HG03378 (cell line): ENCODE results near the gene ATP1A3.

ENCODE experiments used
- ATAC-seq: cut with Tn5 transposase; IDR thresholded peaks from one replicate; pipeline ENCODE4 v1.9.1; 2021; ENCODE audit warnings: mild to moderate bottlenecking, moderate library complexity; ENCODE audit not compliant: unreplicated experiment

Gene ATP1A3

DNA sequence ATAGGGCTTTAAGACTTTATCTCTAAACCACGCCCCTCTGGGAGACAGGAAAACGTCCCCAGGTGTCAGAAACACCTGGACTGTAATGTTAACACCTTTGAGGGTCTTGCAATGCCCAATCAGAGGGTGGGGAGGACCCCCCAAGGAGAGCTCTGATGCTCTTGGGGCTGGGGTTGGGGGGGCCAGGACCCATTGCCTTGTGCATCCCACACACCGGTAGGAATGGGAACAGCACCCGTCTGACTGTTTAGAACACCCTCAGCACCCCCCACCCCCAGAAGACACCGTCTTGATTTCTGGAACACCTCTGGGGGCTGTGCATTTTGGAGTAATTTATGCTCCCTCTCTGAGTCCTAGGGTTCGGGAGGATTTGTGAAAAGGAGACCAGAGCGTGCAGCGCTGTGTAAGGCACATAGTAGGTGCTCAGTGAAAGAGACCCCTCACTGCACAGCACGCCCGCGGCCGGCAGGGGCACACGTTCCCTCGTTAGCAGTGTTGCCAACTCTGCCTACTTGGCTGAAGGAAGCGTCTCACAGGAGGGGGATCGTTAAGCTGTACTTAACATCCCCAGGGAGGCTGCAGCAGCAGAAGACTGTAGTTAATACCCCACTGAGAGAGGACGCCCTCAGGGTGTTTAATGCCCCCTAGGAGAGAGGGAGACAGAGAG lies 63.0 kb downstream of the ATP1A3 start:
- no peak for ATAC-seq

DNA sequence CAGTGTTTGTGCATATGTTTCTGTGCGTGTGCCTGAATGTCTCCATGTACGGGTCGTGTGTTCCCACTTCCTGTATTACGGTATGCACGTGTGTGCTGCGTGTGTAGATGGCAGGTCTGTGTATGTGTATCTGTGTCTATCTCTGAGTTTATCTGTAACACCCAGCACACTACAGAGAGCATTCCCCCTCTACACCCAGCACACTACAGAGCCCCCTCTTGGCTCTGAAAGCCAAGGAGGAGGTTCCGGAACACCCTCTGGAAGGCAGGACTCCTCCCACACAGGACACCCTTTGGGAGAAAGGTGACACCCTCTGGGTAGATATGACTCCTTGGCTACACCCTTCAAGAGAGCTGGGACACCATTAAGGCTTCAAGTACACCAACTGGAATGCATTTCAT lies 63.7 kb downstream of the ATP1A3 start:
- no peak for ATAC-seq

DNA sequence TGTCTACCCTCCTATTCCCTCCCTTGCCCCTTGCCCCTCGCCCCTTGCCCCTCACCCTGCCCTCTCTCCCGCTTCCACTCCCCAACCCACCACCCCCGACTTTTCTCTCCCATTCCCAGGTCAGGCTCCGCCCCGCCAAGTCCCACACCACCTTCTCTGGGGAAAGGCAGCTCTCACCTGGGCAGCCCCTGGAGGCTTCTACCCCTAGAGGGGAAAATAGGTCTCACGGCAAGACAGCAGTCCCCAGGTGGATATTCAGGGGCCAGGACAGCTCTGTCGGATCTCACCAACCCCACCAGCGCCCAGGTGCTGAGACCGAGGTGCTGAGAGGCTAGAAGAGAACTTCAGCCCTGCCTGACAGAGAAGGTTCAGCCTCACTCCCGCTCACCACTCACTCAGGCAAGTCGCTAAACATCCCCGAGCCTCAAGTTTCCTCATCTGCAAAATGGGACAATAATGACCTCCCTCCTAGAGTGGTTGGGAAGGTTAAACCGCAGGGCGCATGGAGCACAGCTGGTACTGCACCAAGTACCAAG lies 64.4 kb downstream of the ATP1A3 start:
- no peak for ATAC-seq

DNA sequence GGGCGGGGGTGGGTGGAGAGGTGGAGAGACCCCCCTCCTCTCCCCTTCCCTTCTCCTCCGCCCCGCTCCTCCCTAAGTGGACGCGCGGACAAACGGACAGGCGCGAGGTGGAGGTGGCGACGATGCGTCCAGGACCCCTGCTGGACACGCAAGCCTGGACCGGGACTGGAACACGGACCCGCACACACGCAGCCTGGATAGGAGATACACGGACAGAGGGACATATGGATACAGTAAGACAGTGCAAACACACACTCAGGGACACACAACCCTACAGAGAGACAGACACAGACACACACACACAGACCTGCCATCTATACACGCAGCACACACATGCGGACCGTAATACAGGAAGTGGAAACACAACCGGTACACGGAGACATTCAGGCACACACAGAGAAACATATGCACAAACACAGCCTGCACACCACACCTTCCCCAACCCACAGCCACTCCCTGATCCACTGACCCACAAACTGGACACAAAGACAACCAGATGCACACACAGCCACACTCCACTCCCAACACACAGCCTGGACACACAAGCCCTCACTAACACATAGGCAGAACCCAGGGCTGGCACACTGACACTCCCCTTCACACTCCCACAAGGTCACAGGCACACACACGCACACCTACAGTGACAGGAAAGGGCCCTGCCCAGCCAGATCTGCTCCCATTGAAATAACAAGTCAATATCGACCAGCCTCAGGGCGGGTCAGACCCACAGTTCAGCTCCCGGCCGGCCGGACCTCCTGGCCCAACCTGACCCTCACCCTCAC lies 65.1 kb downstream of the ATP1A3 start:
- no peak for ATAC-seq

DNA sequence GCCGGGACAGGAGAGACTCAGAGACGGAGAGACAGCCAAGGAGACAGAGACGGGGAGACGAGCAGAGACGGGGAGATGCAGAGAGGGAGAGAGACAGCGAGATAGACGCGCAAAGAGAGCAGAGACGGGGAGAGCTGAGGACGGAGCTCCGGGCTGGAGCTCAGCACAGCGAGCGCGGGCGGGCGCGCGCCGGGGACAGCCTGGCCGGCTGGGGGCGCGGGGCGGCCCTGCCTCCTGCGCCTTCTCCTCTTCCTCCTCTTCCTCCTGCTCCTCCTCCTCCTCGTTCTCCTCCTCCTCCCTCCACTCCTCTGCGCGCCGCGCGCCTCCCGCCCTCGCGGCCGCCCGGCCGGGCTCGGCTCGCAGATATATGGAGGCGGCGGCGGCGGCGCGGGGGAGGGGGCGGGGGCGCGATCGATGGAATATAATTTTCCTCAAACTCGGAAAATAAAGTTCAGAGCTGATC lies 65.8 kb downstream of the ATP1A3 start, which contains the start of gene ERFL:
ERFL (minus strand) TSS at position 229 of the 463 bp plus-strand sequence. CDS start 15,530 bp downstream, outside the sequence.
- no peak for ATAC-seq

DNA sequence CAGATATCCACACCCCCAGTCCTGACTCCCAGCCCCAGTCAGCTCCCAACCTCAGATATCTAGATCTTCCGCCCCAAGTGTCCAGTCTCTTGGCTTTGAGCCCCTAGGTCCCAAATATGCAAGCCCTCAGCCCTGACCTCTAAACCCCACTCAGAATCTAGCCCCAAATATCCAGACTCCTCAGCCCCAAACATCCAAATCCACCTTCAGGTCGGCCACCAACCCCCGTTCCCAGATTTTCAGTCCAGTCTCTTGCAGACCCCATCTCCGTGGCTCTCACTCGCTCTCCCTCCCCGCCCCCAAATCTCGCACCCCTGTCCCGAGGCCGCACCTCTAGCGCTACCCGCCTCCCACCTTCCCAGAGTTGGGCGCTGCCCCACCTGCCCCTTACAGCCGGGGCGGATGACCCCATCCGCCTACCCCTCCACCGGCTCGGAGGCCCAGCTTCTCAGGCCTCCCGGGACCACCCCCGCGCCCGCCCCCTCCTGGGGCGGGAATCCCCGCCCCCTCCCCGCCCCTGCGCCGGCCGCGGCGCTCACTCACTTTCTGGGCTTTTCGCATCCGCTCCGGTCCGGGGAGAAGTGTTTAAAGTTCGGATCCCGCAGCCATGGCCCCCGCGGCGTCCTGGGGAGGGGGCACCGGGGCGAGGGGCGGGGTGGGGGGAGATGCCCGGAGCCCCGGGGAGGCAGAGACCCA lies 66.4 kb downstream of the ATP1A3 start:
- ATAC-seq, result no peak

DNA sequence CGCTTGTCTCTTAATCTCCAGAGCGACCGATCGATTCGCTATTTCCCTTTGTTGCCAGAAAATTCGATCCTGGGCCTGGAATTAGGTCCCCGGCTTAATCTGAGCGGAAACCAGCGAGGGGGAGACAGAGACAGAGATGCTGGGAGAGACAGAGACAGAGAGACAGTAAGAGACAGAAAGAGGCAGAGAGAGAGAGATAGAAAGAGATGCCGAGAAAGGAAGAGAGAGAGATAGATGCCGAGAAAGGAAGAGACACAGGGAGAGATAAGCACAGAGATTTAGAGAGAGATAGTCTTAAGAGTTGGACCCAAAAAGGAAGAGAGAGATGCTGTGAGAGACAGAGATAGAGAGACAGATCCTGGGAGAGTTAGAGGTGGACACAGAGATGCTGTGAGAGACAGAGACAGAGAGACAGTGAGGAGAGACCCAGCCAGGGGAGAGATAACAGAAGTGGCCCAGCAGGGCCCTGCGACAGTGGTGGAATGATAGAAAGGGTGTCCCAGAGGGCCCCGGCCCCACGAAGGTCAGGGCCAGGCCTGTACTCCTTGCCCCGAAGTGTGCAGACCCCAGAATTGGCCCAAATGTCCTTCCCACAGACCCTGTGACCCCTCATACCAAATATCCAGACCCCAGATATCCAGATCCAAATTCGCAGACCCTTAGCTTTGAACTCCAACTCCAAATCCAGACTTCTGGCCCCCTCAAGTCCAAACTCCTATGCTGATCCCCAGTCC lies 67.1 kb downstream of the ATP1A3 start:
- ATAC-seq, result no peak

DNA sequence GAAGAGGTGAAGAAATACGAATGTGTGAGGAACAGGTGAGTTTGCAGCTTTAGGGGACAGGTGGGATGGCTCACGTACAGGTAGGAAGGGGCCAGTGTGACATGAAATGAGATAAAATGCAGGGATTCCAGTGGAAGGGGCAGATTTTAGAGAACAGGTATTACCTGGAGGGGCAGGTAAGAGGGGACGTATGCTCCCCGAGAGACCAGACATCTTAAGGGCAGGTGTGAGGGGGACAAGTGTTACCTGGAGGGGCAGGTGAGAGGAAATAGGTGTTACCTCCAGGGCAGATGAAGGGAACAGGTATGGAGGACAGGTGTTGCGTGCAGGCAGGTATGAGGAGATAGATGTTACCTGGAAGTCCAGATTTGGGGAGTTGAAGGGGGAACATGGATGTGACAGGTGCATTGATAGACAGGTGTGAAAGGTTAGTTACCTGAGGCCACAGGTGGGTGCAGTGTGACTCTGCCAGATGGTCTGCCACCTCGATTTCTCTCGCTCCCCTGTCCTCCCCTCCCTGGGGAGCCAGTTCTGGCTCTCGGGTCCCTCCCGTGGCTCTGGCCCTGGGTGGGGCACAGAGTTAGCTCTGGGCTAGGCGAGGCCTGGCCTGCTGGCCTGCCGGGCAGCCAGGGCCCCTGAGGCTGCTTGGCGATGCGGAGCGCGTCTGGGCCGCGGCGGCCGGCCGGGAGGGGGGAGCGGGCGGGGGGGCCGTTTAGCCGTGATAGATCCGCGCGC lies 67.8 kb downstream of the ATP1A3 start:
- no peak for ATAC-seq

DNA sequence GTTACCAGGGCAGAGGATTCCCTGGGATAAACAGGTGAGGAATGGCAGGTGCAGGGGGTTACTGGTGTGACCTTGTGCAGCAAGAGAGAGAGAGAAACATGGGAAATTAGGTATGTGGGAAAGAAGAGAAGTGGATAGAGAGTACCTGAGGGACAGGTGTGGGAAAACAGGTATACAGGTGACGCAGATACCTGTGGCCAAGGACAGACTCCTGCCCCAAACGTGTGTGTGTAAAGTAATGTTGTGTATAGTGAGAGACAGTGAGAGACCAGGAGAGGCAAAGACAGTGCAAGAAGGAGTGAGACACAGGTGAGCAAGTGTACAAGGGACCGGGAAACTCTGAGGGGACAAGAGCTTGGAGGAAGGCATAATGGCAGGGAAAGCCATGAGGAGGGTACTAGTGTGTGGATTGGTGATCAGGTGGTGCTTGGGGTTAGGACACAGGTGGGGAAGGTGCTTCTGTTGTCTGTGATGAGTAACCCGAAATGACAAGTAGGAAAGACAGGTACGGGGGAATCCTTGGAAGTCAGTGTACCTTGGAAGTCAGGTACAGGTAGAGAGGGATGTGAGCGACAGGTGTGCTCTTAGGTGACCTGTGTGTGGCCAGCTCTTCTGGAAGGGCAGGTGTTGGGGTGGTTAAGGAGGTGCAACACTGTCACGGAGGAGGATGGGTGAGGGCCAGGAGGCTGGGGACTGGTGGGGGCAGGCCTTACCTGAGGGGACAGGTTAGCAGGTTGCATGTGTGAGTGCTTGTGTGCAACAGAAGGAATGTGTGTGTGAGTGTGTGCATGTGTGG lies 68.6 kb downstream of the ATP1A3 start:
- no peak for ATAC-seq

DNA sequence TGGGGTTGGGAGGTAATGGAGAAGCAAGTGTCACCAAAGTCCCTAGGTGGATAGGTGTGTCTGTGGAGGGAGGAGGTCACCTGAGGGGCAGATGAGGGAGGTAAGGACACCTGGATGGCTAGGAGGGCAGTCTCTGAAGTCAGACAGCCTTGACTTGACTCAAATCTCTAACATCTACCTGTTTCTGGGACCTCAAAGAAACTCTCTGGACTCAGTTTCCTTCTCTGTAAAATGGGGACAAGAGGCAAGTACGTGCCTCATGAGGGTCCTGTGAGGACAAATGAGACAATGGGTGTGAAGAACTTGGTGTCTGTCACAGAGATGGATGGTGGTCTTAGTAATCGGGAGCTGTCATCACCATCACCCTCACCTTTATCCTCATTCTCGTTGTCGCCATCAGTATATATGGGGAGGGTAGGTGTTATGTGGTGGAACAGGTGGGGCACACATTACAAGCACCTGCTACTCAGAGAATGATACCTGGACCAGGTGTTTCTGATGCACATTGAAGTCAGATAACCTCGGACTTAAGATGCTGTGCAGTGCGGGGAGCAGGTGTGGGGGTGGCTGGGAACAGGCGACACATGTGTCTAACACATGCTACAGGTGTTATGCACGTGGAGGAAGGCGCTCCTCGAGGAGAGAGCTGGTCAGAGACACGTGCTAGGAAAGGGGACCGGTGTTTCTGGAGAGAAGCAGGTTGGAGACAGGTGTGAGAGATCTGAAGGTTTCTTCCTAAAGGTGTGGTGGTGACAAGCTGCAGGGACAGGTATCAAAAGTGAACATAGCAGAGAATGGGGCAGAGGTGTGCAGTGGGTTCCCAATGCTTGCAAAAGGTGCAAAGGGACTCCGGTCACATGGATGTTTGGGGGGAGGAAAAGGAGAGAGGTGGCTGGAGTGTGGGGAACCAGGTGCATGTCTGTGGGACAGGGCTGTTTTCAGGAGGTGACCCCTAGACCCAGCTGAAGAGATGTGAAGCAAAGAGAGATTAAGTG lies 69.6 kb downstream of the ATP1A3 start:
- ATAC-seq, result no peak

DNA sequence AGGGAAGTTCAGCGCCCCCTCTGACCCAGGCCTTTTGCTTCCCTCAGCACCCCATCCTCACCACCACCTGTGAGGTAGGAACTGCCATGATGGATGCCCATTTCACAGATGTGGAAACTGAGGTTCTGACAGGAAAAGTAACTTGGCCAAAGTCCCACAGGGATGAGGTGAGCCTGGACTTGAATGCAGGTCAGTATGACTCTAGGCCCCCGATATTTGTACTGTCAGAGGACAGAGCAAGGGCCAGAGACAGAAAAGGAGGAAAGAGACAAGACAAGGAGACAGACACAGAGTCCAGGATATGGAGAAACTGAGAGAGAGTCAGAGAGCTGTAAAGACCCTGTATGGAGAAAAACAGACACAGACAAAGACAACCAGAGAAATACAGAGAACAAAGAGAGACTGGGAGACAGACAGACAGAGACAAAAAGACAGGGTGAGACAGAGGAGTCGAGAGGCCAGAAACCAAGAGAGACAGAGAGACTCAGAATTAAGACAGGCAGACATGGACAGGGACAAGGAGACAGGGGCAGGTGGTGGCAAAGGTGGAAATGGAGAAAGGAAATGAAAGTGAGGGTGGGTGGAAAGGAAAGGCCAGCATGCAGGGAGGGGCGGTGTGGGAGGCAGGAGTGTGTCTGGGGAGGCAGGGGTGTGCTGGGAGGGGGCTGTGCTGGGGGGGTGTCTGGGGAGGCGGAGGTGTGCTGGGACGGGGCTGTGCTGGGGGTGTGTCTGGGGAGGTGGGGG lies 70.8 kb downstream of the ATP1A3 start:
- ATAC-seq, result no peak

DNA sequence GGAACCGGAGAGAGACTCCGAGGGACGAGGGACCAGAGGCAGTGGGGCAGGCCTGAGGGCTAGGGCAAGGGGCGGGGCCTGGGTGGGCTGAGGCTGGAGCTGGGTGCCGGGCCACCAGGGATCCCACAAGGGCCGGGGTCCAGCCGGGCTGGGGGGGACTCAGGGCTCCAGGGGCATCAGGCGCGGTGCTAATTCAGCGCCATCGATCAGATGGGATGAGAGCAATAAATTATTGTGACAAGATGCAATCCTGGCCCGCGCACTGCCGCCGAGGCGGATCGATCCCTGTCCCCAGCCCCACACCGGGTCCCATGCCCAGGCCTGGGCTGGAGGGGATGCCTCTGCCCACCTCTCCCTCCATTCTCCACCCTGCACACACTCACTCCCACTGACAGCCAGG lies 71.4 kb downstream of the ATP1A3 start:
- no peak for ATAC-seq

DNA sequence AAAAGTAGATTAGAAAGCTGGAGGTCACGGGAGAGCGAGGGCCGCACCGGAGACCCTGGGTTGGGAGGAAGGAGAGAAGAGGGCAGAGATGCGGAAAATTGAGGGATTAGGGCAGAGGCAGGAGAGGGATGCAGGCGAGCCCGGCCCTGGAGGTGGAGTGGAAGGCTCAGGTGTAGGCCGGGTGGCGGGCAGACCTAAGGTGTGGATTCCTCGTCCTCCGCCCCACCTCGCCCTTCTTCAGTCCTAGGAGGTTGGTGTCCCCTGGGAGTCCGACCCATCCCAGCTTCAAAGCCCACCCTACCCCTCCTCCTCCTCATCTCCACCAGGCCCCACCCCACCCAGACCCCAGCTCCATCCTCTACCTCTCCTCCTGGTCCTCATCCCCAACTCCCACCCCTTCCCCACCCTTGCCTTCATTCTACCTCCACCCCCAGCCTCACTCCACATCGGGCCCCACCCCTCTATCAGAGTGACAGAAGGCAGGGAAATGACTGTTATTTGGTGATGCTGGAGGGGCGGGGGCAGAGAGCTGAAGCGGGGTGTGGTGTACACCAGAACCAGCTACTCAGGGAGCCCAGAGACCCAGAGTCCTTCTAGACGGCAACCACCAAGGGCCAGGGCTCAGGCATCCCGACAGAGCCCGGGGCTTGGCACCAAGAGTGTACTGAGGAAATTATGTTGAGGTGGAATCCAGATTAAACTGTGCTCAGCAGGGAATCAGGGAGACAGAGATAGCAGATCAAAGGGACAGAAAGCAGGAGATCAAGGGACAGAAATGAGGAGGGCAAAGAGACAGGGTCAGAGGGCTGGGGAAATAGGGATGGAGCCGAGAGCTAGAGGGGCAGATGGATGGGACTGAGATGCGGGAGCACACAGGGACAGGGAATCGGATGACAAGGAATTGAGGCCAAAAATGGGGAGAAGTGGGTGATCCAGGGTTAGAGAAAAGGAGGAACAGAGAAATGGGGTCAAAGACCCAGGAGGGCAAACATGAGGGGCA lies 72.2 kb downstream of the ATP1A3 start:
- ATAC-seq, result no peak

DNA sequence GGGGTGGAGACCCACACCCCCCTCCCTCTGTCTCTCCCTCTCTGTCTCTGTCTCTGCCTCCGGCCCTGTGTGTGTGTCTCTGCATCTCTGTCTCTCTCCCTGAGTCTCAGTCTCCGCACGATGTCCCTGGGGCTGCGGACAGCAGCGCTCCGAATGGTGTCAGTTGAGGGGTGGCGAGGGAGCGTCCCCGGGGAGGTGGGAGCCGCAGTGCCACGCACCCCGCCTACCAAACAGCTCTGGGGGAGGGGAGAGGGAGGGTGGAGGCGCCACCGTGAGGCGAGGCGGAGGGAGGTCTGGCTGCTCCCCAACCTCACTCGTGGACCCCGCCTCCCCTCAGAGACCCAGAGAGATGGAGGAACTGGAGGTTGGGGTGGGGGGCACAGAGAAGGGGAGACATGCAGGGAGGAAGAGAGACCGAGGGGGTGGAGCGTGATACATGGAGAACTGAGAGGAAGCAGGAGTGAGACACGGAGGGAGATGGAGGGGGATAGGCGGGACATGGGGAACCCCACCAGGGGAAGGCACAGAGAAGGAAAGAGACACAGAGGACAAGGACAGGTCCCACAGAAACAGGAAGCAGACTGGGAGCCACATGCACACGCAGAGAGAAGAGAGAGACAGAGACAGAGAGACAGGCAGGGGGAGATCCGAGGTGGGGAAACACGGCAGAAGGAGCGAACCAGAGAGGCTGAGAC lies 73.0 kb downstream of the ATP1A3 start:
- no peak for ATAC-seq

DNA sequence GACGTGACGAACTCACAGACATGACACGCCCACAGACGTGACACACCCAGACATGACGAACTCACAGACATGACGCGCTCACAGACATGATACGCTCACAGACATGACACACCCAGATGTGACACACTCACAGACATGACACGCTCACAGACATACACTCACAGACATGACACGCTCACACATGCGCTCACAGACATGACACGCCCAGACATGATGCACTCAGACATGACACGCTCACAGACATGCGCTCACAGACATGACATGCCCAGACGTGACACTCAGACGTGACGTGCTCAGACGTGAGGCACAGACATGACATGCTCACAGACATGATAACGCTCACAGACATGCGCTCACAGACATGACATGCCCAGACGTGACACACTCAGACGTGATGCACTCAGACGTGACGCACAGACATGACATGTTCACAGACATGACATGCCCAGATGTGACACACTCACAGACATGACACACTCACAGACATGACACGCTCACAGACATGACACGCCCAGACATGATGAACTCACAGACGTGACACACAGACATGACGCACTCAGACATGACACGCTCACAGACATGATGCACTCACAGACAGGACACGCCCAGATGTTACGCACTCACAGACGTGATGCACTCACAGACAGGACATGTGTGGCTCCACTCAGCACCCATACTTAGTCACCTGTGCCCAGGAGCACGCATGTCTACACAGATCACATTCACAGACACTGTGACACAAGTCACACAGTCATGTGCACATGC lies 73.9 kb downstream of the ATP1A3 start:
- ATAC-seq, result no peak
